Measurements from ENCODE around the gene TBC1D21.

GRCh38 chr15:73907035-73907408 is 33.7 kb downstream of the TBC1D21 start:
- TF ChIP-seq CTCF (conservative IDR thresholded peaks at IDR 0.05; ENCODE audit: low read length) = no peak
- no peak for TF ChIP-seq EZH2phosphoT487 (IDR thresholded peaks at IDR 0.05; ENCODE audit: borderline replicate concordance)
